ENCODE results near the gene ADH1C.
"Not testable (repeated sequence)": the region's sequence is repeated elsewhere in the genome, so short reads cannot be mapped to it uniquely, and the experiment has no call there.

ADH1C gene

DNA sequence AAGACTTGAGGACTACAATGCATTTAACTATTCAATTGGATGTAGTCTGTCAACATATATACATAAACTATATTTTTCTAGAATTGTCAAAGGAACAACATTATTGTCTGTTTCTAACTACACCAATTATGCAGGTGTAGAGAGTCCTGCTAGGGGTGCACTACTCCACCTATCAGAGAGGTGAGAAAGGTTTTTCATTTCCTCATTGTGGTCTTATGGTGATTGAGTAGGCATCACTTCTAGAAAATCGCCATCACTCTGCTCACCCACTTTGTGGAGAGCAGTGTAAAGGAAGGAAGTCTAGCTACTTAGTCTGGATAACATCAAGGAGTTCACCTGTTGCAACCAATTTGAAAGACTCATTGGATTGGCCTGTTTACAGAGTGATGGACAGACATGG lies 4.4 kb upstream of the ADH1C start:
- no peak for DNase-seq

- DNase-seq: not testable (repeated sequence)
Measured at GRCh38 chr4:99356149-99356548, 3.6 kb upstream of the ADH1C start.

GRCh38 chr4:99351487-99351886 lies 1.1 kb downstream of the ADH1C start:
- DNase-seq: no peak

- no peak for DNase-seq
Measured at GRCh38 chr4:99349338-99349737, 3.2 kb downstream of the ADH1C start.

DNA sequence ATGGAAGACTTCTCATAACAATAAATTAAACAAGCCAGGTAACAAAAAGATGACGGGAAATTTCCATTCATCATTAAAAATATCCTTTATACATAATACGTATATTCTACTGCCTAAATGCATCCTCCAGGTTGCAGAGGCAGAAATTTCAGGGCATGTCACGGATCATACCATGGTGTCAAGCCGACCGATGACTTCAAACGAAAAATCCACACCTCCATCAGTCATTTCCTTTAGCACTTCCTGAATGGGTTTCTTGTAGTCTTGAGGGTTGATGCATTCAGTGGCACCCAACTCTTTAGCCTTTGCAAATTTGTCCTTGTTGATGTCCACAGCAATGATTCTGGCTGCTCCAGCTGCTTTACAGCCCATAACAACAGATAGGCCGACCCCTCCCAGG lies 9.9 kb downstream of the ADH1C start:
- not testable (repeated sequence) for DNase-seq

GRCh38 chr4:99341426-99341825 lies 11.1 kb downstream of the ADH1C start:
- DNase-seq: no peak

GRCh38 chr4:99339172-99339571 lies 13.4 kb downstream of the ADH1C start:
- DNase-seq: no peak

- DNase-seq: no peak
Measured at GRCh38 chr4:99336553-99336952, 16.0 kb downstream of the ADH1C start.

- no peak for DNase-seq
Measured at GRCh38 chr4:99334880-99335279, 17.7 kb downstream of the ADH1C start.

DNA sequence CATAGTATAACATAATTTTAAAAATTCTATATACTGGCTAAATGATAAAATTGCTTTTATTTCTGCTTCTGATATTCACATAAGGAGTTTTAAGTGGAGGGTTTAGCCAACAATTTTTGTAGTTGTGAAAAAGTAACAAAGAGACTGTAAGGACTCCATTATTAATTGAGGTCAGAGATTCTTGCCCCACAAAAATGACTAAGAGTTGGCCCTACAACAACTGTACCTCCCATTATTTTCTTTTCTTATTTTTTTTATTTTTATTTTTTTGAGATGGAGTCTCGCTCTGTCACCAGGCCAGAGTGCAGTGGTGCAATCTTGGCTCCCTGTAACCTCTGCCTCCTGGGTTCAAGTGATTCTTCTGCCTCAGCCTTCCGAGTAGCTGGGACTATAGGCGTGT lies 21.9 kb downstream of the ADH1C start:
- DNase-seq: no peak

DNA sequence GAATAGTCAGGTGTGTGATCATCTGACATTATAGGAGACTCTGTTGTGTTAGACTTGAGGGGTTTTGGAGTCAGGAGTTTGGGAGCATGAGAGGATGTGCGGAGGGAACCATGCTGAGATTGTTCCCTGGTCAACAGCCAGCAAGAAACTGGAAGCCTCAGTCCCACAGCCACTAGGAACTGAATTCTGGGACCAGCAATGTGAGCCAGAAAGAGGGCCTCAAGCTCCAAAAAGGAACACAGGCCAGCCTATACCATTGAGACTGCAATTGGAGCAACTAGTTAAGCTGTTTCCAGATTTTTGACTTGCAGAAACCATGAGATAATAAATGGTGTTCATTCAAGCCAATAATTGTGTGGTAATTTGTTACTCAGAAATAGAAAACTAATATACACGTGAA lies 22.7 kb downstream of the ADH1C start:
- DNase-seq: no peak

DNA sequence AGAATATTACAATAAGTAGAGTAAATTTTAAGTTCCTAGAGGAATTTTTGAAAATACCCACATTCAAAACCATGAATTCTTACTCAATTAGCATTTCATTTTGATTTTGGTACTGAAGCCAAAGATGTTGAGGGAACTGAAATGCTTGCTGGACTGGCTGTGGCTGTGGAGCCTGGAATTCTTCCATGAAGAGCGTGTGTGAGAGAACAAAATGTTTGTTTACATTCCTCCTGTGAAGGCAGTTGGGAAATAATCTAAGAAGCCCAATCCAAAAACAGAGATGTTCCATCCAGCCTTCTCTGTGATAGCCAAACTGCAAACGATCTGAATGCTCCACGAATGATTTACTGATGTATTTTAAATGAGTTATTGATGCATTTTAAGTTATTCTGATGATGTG lies 27.6 kb downstream of the ADH1C start:
- DNase-seq: no peak

DNA sequence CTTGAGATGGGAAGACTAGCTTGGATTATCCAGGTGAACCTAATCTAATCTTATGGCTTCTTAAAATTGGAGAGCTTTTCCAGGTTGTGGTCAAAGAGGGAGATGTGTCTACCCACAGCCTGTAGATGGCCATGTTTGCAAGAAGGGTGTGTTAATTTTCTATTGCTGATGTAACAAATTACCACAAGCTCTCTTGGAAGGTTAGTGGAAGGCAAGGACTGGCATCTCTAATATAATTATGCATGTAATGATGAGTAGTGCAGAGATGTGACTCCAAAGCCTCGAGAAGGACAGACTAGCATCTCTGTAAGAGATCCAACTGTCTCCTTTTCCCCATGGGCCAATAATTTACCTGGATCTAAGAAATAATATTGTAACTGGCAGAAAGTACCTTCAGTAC lies 28.2 kb downstream of the ADH1C start:
- DNase-seq: no peak

GRCh38 chr4:99323756-99324155 lies 28.8 kb downstream of the ADH1C start:
- no peak for DNase-seq

GRCh38 chr4:99321241-99322191 lies 31.0 kb downstream of the ADH1C start, which contains the start of gene ADH1B:
Gene ADH1B (minus strand): TSS chr4:99321401. CDS start chr4:99321331, 70 bp downstream.
- no peak for DNase-seq

- not testable (repeated sequence) for DNase-seq
Measured at GRCh38 chr4:99317811-99318210, 34.7 kb downstream of the ADH1C start.

- no peak for DNase-seq
Measured at GRCh38 chr4:99317354-99317753, 35.2 kb downstream of the ADH1C start.

- no peak for DNase-seq
Measured at GRCh38 chr4:99315839-99316238, 36.7 kb downstream of the ADH1C start.

- no peak for DNase-seq
Measured at GRCh38 chr4:99314211-99314610, 38.3 kb downstream of the ADH1C start.

- DNase-seq: no peak
Measured at GRCh38 chr4:99310389-99310788, 42.2 kb downstream of the ADH1C start.

- no peak for DNase-seq
Measured at GRCh38 chr4:99305638-99306400, 46.7 kb downstream of the ADH1C start.

- no peak for DNase-seq
Measured at GRCh38 chr4:99301376-99302164, 51.0 kb downstream of the ADH1C start.

- no peak for DNase-seq
Measured at GRCh38 chr4:99300934-99301333, 51.6 kb downstream of the ADH1C start.
